ENCODE measurements around the gene ACIN1. TPM values are rescaled to one million over a fixed set of nuclear protein-coding genes. Genes with fewer than 3 reads are reported as not detected.

The ACIN1 gene
- total RNA-seq, 1 experiment from 2014 or later = 179 TPM

GRCh38 chr14:23121361-23121771 lies 26.4 kb upstream of the ACIN1 start:
- RAD21 ChIA-PET (ENCODE audit: low non-redundant PET in 1 of 2, low total read pairs in 2 of 2, uncharacterized antibody in 2 of 2, unreplicated experiment in 2 of 2) = interaction anchor here (1.0 to 2.4 kb wide), 6 partner anchors 44 to 134 kb away, joined by 3 to 24 read pairs (median 4); no protein-coding TSS in a partner anchor
- CTCF ChIA-PET = interaction anchor here (1.0 to 4.3 kb wide), 25 partner anchors 9 to 259 kb away, joined by 3 to 162 read pairs (median 8); partner anchors contain the start of genes ACIN1, C14orf119, CDH24 and PABPN1
- no peaks in the 10 kb centered on the region for H4K20me1 ChIP-seq (ENCODE audit: insufficient read depth)
- no peak overlapping the region for H3K4me2 ChIP-seq (ENCODE audit: low read length)
- H3K27ac ChIP-seq (ENCODE audit: low read depth, low read length) = no peak overlapping the region
- intact Hi-C loops (cut with micrococcal nuclease) = loop anchor here (2.0 to 5.0 kb wide), 2 partner anchors 177 to 261 kb away; no protein-coding TSS in a partner anchor
- TF ChIP-seq RAD21 (IDR thresholded peaks at IDR 0.05; ENCODE audit: low read depth) (no peak), FOSL1 (IDR thresholded peaks at IDR 0.05; ENCODE audit: low read depth) (no peak), EZH2phosphoT487 (IDR thresholded peaks at IDR 0.05; ENCODE audit: borderline replicate concordance) (no peak), SP1 (IDR thresholded peaks at IDR 0.05; ENCODE audit: low read depth) (no peak), CBX3 (IDR thresholded peaks at IDR 0.05; ENCODE audit: low read depth) (no peak), CTCF (IDR thresholded peaks at IDR 0.05 in 2 of 3, conservative IDR thresholded peaks at IDR 0.05 in 1 of 3; ENCODE audit: borderline replicate concordance in 1 of 3, insufficient read depth in 1 of 3, low read depth in 2 of 3, low read length in 2 of 3) (no peak), POLR2AphosphoS5 (IDR thresholded peaks at IDR 0.05; ENCODE audit: low read depth, low read length) (no peak), ZNF274 (IDR thresholded peaks at IDR 0.05; ENCODE audit: low read depth, low read length) (no peak)
- TF ChIP-seq, protein P1, sequence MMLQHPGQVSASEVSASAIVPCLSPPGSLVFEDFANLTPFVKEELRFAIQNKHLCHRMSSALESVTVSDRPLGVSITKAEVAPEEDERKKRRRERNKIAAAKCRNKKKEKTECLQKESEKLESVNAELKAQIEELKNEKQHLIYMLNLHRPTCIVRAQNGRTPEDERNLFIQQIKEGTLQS (IDR thresholded peaks at IDR 0.05) = no peak
- H3K27me3 ChIP-seq (ENCODE audit: insufficient read depth, low read length) = no peaks in the 10 kb centered on the region
- no peak overlapping the region for H3K4me3 ChIP-seq (replicated peaks in 1 of 2; ENCODE audit: low read depth in 1 of 2, low read length in 2 of 2)
- H3K9ac ChIP-seq (ENCODE audit: low read length) = no peak overlapping the region
- H2AFZ ChIP-seq (ENCODE audit: low read depth, low read length, poor library complexity, severe bottlenecking) = no peak overlapping the region
- H3K79me2 ChIP-seq (ENCODE audit: insufficient read depth, low read length) = no peaks in the 10 kb centered on the region
- DNase-seq (ENCODE audit: low read depth, low spot score) = no peak
- no peak for ATAC-seq
- POLR2A ChIA-PET = interaction anchor here (1.0 to 1.6 kb wide), 3 partner anchors 27 to 69 kb away, joined by 3 to 5 read pairs (median 4); partner anchors contain the start of genes ACIN1 and C14orf119
- no peaks in the 10 kb centered on the region for H3K4me1 ChIP-seq (ENCODE audit: control insufficient read depth in 1 of 2, insufficient read depth in 2 of 2, low read length in 2 of 2)
- H3K9me2 ChIP-seq (ENCODE audit: insufficient read depth) = no peaks in the 10 kb centered on the region
- no peaks in the 10 kb centered on the region for H3K9me3 ChIP-seq (ENCODE audit: control insufficient read depth in 1 of 2, insufficient read depth in 1 of 2, low read depth in 1 of 2, low read length in 2 of 2)
- no peaks in the 10 kb centered on the region for H3K36me3 ChIP-seq (ENCODE audit: control insufficient read depth in 1 of 2, insufficient read depth in 2 of 2, low read length in 2 of 2)
- no TSS peak for BruUV-seq (replicated peaks)

Data from HCT116 (cell line).